Measurements from ENCODE around the gene ERF. TPM values are rescaled to one million over a fixed set of nuclear protein-coding genes. Genes with fewer than 3 reads are reported as not detected.

ERF gene
- total RNA-seq, 1 experiment from 2014 or later: 96.1 TPM

DNA sequence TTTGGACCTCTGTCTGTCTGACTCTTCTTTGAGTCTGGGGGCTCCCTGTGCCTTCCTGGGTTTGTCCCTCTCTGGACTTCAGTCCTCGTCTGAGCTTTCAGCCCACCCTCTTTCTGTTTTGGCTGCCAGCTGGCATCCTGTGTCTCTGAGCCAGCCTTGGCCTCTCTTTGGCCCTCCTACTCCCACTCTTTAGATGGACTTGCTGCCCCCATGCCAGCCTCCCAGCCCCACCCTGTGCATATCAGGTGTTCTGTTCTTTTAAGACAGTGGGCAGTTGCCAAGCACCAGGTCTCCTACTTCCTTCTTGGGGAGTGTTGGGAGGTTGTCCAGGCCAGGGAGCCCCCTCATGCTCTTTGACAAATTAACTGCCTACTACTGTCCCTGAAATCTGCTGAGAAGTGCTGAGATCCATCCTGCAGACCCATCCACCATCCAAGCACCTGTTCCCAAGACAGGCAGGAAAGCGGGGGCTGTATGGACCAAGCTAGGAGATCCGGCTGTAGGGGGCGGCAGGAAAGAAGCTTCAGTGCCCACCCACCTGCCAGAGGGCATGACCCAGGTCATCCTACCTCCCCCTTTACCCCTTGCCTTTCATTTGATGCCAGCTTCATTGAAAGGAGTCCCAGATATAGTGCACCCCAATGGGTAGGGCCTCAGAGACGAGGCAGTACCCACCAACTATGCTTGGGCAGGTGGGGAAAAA, 23.7 kb upstream of the ERF start (continued):
- TF ChIP-seq ELF1 (IDR thresholded peaks at IDR 0.05; ENCODE audit: borderline replicate concordance, low read depth): no peak

DNA sequence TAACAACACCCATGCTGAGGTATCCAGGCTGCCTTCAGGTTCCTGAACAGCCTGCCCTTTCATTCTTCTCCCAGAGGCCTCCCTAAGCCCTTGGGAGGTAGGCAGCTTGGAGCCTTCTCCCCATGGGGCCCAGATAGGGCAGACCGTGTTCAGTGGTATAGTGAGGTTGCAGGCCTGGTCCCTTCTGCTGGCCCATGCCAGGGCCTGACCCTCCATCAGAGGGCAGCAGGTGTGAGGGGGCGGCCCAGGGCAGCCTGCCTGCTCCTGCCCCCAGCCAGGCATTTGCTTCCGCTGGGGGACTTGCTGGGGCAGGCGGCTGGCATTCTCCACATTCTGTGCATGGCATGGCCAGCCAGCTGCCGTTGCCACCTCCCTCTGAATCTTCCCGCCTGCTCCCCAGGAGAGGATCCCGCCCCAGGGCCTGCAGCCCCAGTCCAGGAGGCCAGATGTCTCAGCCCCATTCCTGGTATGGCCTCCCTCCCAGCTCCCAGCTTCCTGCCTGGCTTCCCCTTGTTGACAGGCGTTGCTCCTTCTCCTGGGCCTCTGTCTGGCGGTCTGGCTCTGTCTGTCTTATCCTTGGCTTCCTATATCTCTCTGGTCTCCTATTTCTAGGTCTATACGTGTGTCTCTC, 23.0 kb upstream of the ERF start:
- H4K20me1 ChIP-seq (ENCODE audit: insufficient read depth): no peaks in the 10 kb centered on the region
- no peak overlapping the region for H3K4me2 ChIP-seq (ENCODE audit: low read length)
- ATAC-seq (no peak), DNase-seq (ENCODE audit: low read depth, low spot score) (no peak)
- peak overlapping the region; percentile 42 for H3K27ac ChIP-seq (ENCODE audit: low read depth, low read length)
- TF ChIP-seq, protein P1, sequence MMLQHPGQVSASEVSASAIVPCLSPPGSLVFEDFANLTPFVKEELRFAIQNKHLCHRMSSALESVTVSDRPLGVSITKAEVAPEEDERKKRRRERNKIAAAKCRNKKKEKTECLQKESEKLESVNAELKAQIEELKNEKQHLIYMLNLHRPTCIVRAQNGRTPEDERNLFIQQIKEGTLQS (IDR thresholded peaks at IDR 0.05): no peak
- no peak overlapping the region for H3K9ac ChIP-seq (ENCODE audit: low read length)
- H3K4me3 ChIP-seq (replicated peaks in 1 of 2; ENCODE audit: low read depth in 1 of 2, low read length in 2 of 2): no peak overlapping the region
- H2AFZ ChIP-seq (ENCODE audit: low read depth, low read length, poor library complexity, severe bottlenecking): no peak overlapping the region
- RAD21 ChIA-PET (ENCODE audit: low non-redundant PET in 1 of 2, low total read pairs in 2 of 2, uncharacterized antibody in 2 of 2, unreplicated experiment in 2 of 2): interaction anchor here in 1 of 2 experiments (0.6 kb wide), 1 partner anchor 30 kb away, joined by 5 read pairs; no protein-coding TSS in a partner anchor
- no peaks in the 10 kb centered on the region for H3K9me3 ChIP-seq (ENCODE audit: control insufficient read depth in 1 of 2, insufficient read depth in 1 of 2, low read depth in 1 of 2, low read length in 2 of 2)
- H3K79me2 ChIP-seq (ENCODE audit: insufficient read depth, low read length): no peaks in the 10 kb centered on the region; the same call in 1 of the 2 replicates
- BruUV-seq (replicated peaks): no TSS peak
- no peaks in the 10 kb centered on the region for H3K27me3 ChIP-seq (ENCODE audit: insufficient read depth, low read length)
- no peaks in the 10 kb centered on the region for H3K9me2 ChIP-seq (ENCODE audit: insufficient read depth)
- peaks cover 39 to 52% of the 10 kb centered on the region in 2 experiments for H3K4me1 ChIP-seq (ENCODE audit: control insufficient read depth in 1 of 2, insufficient read depth in 2 of 2, low read length in 2 of 2)
- peaks cover 3 to 5% of the 10 kb centered on the region in 2 experiments; a peak in 2 of 4 replicates for H3K36me3 ChIP-seq (ENCODE audit: control insufficient read depth in 1 of 2, insufficient read depth in 2 of 2, low read length in 2 of 2)
- CTCF ChIA-PET: interaction anchor here (0.6 to 2.7 kb wide), 4 partner anchors 8 to 184 kb away, joined by 3 to 22 read pairs (median 13); no protein-coding TSS in a partner anchor
- intact Hi-C loops (cut with micrococcal nuclease): no loop called here
- POLR2A ChIA-PET: interaction anchor here (2.5 kb wide), 1 partner anchor 34 kb away, joined by 19 read pairs; no protein-coding TSS in a partner anchor

DNA sequence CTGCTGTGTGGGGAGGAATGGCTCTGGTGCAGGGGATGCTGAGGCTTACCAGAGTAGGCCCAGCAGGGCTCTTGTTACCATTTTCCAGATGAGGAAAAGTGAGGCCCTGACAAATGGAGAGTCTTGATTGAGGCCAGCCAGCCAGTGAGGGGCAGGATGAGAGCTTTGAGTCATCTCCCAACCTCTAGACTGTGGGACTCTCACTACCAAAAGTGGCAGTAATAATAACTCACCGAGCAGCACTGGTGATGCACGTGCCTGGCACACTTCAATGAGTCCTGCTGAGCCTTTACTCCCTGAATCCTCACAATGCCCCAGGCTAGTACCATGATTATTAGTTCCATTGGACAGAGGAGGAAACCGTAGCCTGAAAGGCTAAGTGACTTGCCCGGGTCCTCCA, 21.9 kb upstream of the ERF start:
- RAD21 ChIA-PET (ENCODE audit: low non-redundant PET in 1 of 2, low total read pairs in 2 of 2, uncharacterized antibody in 2 of 2, unreplicated experiment in 2 of 2): no interaction called here
- Histone ChIP-seq H3K27ac (ENCODE audit: low read depth, low read length) (no peak overlapping the region), H2AFZ (ENCODE audit: low read depth, low read length, poor library complexity, severe bottlenecking) (no peak overlapping the region), H3K4me2 (ENCODE audit: low read length) (no peak overlapping the region), H4K20me1 (ENCODE audit: insufficient read depth) (no peaks in the 10 kb centered on the region), H3K9ac (ENCODE audit: low read length) (no peak overlapping the region), H3K9me3 (ENCODE audit: control insufficient read depth in 1 of 2, insufficient read depth in 1 of 2, low read depth in 1 of 2, low read length in 2 of 2) (no peaks in the 10 kb centered on the region), H3K27me3 (ENCODE audit: insufficient read depth, low read length) (no peaks in the 10 kb centered on the region), H3K4me1 (ENCODE audit: control insufficient read depth in 1 of 2, insufficient read depth in 2 of 2, low read length in 2 of 2) (peaks cover 27 to 41% of the 10 kb centered on the region in 2 experiments), H3K36me3 (ENCODE audit: control insufficient read depth in 1 of 2, insufficient read depth in 2 of 2, low read length in 2 of 2) (peaks cover 3 to 5% of the 10 kb centered on the region in 2 experiments; a peak in 2 of 4 replicates), H3K9me2 (ENCODE audit: insufficient read depth) (no peaks in the 10 kb centered on the region), H3K4me3 (replicated peaks in 1 of 2; ENCODE audit: low read depth in 1 of 2, low read length in 2 of 2) (no peak overlapping the region), H3K79me2 (ENCODE audit: insufficient read depth, low read length) (no peaks in the 10 kb centered on the region; the same call in 1 of the 2 replicates)
- no peak for DNase-seq (ENCODE audit: low read depth, low spot score)
- POLR2A ChIA-PET: no interaction called here
- CTCF ChIA-PET: interaction anchor here (2.1 kb wide), 1 partner anchor 31 kb away, joined by 8 read pairs; no protein-coding TSS in a partner anchor
- no peak for ATAC-seq
- no peak for TF ChIP-seq ZFX (IDR thresholded peaks at IDR 0.05)
- intact Hi-C loops (cut with micrococcal nuclease): no loop called here
- no TSS peak for BruUV-seq (replicated peaks)
